Measurements from ENCODE around the gene CEACAM20.
"Not testable (repeated sequence)": the region's sequence is repeated elsewhere in the genome, so short reads cannot be mapped to it uniquely, and the experiment has no call there.

Gene CEACAM20

GRCh38 chr19:44468730-44469129 is 60.7 kb downstream of the CEACAM20 start:
- not testable (repeated sequence) for DNase-seq

GRCh38 chr19:44462600-44463286 is 66.7 kb downstream of the CEACAM20 start:
- not testable (repeated sequence) for DNase-seq
